GM12872 (cell line): Measurements from ENCODE around the gene ETNK1.

Experiments used
- TF ChIP-seq, protein P1 (sequence below): IDR thresholded peaks from 3 replicates; pipeline ENCODE4 v1.5.1; 2011; ENCODE audit warnings: low read depth, mild to moderate bottlenecking, low read length, moderate library complexity; ENCODE audit not compliant: insufficient read depth

Gene ETNK1

DNA sequence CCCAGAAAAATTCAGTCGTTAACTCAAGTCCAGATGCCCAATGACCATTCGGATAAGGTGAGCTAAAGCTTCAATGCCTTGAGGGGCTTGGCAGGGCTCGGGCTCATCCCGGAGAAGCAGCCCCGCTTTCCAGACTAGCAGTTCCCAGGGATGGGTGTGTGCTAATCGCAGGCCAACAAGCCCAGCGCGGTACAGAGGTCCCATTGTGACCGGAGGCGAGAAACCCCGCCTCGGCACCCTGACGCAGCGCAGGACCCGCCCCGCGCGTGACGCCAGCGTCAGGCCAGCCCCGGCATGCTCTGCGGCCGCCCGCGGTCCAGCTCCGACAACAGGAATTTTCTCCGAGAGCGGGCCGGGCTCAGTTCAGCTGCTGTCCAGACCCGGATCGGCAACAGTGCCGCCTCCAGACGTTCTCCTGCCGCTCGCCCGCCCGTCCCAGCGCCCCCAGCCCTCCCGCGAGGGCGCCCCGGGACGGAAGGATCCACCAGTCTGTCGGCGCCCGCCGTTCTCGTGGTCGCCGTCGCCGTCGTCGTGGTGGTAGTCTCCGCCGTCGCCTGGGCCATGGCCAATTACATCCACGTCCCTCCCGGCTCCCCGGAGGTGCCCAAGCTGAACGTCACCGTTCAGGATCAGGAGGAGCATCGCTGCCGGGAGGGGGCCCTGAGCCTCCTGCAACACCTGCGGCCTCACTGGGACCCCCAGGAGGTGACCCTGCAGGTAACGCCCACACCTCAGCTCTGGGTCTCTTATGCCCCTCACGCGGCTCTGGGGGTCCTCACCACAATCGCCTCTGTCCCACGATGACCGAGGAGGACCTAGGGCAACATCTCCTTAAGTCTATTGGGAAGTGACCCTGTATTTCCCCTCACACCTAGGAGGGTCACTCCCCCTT is at the start of gene ETNK1:
TSS of gene ETNK1 (plus strand) at position 302 of the 892 bp plus-strand sequence. CDS start at position 562, 260 bp downstream.
- TF ChIP-seq, protein P1, sequence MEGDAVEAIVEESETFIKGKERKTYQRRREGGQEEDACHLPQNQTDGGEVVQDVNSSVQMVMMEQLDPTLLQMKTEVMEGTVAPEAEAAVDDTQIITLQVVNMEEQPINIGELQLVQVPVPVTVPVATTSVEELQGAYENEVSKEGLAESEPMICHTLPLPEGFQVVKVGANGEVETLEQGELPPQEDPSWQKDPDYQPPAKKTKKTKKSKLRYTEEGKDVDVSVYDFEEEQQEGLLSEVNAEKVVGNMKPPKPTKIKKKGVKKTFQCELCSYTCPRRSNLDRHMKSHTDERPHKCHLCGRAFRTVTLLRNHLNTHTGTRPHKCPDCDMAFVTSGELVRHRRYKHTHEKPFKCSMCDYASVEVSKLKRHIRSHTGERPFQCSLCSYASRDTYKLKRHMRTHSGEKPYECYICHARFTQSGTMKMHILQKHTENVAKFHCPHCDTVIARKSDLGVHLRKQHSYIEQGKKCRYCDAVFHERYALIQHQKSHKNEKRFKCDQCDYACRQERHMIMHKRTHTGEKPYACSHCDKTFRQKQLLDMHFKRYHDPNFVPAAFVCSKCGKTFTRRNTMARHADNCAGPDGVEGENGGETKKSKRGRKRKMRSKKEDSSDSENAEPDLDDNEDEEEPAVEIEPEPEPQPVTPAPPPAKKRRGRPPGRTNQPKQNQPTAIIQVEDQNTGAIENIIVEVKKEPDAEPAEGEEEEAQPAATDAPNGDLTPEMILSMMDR, result no peak

GRCh38 chr12:22576065-22576464 is 48.9 kb upstream of the ETNK1 start:
- TF ChIP-seq, protein P1, result no peak

GRCh38 chr12:22576473-22576872 is 48.5 kb upstream of the ETNK1 start:
- TF ChIP-seq, protein P1, result no peak

DNA sequence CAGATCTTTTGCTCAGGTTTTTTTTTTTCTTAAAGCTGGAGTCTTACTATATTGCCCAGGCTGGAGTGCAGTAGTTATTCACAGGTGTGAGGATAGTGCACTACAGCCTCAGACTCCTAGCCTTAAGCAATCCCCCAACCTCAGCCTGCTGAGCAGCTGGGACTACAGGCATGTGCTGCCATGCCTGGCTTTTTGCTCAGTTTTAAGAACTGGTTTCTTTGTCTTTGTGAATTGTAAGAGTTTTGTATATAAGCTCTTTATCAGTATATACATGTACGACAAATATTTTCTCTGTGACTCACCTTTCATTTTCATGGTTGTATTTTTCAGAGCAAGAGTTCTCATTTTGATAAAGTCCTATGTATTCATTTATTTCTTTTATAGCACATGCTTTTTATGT is 47.3 kb upstream of the ETNK1 start:
- TF ChIP-seq, protein P1, result no peak

GRCh38 chr12:22578328-22578727 is 46.6 kb upstream of the ETNK1 start:
- TF ChIP-seq, protein P1, result no peak

DNA sequence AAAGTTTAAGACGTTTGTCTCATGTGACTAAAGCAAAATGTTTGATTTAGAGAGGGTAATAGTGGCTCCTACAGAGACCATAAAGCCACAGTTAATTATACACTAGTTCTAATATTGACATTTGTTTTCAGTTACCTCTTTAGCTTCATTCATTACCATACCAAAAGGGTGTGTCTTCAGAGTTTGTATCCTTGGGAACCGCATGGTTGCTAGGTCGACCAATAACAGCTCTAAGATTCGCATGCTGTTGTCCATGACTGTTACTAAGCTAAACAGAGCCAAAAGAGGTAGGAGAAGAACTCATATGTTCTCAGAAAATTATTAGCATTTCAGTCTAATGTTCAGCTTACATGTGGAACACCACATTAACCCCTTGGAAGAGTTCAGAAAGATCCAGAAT is 36.2 kb upstream of the ETNK1 start:
- TF ChIP-seq, protein P1, result no peak

DNA sequence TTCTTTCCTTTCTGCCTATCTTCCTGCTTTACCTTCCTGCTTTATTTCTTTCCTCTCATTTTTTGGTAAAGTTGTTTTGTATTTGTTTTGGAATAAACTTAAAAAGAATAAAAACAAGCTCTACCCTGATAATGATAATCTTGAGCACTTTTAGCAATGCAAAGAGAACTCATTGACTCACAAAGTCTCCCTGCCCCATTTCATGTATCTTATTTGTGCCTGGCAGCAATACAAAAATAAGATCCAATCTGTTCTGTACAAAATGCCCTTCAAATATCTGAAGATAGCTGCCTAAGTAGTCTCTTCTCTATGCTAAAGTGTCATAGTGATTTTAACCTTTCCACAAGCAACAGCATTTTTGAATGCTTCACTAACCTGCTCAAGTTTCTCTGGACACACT is 31.1 kb upstream of the ETNK1 start:
- TF ChIP-seq, protein P1, result no peak
